T-cell (primary cell): ENCODE results near the gene SLC25A17. TPM values are rescaled to one million over a fixed set of nuclear protein-coding genes. Genes with fewer than 3 reads are reported as not detected.

ENCODE experiments used
- ATAC-seq, 4 experiments: fragments of 200-7000 bp in 3 of 4; fragments of 150-1000 bp in 1 of 4; cut with Tn5 transposase; replicated peaks in 1 of 4; 1 replicate in 3 of 4; 2 replicates in 1 of 4; pipeline ENCODE4 v1.10.0; 2021; ENCODE audit warnings: moderate library complexity in 3 of 4, mild to moderate bottlenecking in 2 of 4, moderate number of reproducible peaks in 1 of 4
- CTCF ChIA-PET, 2 donors: fragments of 300-600 bp; sonication (Branson Sonifier 250); formaldehyde crosslinking; loops; one replicate each; lab custom pipeline; 2022; ENCODE audit warnings: antibody characterized with exemption in 2 of 2; lab: Charles Lee
- POLR2A ChIA-PET, 2 donors: fragments of 300-600 bp; sonication (Branson Sonifier 250); formaldehyde crosslinking; loops; one replicate each; lab custom pipeline; 2022; ENCODE audit warnings: antibody characterized with exemption in 2 of 2; lab: Charles Lee
- DNase-seq, 35 experiments: peaks; one replicate each; pipeline versions ENCODE4 v3.0.0 to v3.0.0-alpha.2; 2013 to 2023
- H3K27ac ChIP-seq: one replicate; pipeline ENCODE4 v1.5.1; 2013; ENCODE audit warnings: low read length
- H3K27me3 ChIP-seq, 2 experiments: replicated peaks in 1 of 2; 1 replicate in 1 of 2; 2 replicates in 1 of 2; pipeline versions ENCODE4 v1.6.1 to v1.7.0; 2013; ENCODE audit warnings: low read length in 1 of 2, mixed read lengths in 1 of 2; ENCODE audit not compliant: control insufficient read depth in 2 of 2, insufficient read depth in 2 of 2; ENCODE audit errors: extremely low read depth in 1 of 2
- H3K36me3 ChIP-seq, 2 donors: 1 replicate in 1 of 2; 2 replicates in 1 of 2; pipeline versions ENCODE4 v1.6.1 to v1.7.0; 2013; ENCODE audit warnings: low read length in 1 of 2; ENCODE audit not compliant: control insufficient read depth in 2 of 2, insufficient read depth in 1 of 2; ENCODE audit errors: extremely low read depth in 1 of 2
- H3K4me1 ChIP-seq, 2 experiments: 1 replicate in 1 of 2; 2 replicates in 1 of 2; pipeline versions ENCODE4 v1.6.1 to v1.7.0; 2013; ENCODE audit warnings: low read length in 2 of 2, mixed read lengths in 1 of 2; ENCODE audit not compliant: insufficient read depth in 2 of 2, control insufficient read depth in 1 of 2; ENCODE audit errors: extremely low read depth in 1 of 2
- H3K4me3 ChIP-seq, 2 donors: 1 replicate in 1 of 2; 2 replicates in 1 of 2; pipeline versions ENCODE4 v1.5.1 to v1.7.0; 2013; ENCODE audit warnings: mild to moderate bottlenecking in 2 of 2, low read length in 1 of 2, moderate library complexity in 1 of 2; ENCODE audit not compliant: control insufficient read depth in 1 of 2; ENCODE audit errors: extremely low read depth in 1 of 2
- H3K9me3 ChIP-seq: 2 replicates; pipeline ENCODE4 v1.7.0; 2013
- H3K27ac Mint-ChIP-seq, 2 donors: one replicate each; pipeline ENCODE4 v1.8.0; 2020 to 2021; ENCODE audit warnings: mild to moderate bottlenecking in 2 of 2, mixed read lengths in 2 of 2
- H3K27me3 Mint-ChIP-seq, 2 donors: one replicate each; pipeline ENCODE4 v1.8.0; 2021 to 2022; ENCODE audit warnings: mixed read lengths in 2 of 2
- H3K36me3 Mint-ChIP-seq: one replicate; pipeline ENCODE4 v1.8.0; 2021; ENCODE audit warnings: mixed read lengths
- H3K4me1 Mint-ChIP-seq, 3 donors: one replicate each; pipeline ENCODE4 v1.8.0; 2020 to 2022; ENCODE audit warnings: mixed read lengths in 3 of 3, mild to moderate bottlenecking in 1 of 3
- H3K4me3 Mint-ChIP-seq, 3 donors: one replicate each; pipeline ENCODE4 v1.8.0; 2020 to 2022; ENCODE audit warnings: mild to moderate bottlenecking in 3 of 3, mixed read lengths in 3 of 3, moderate library complexity in 3 of 3
- H3K9me3 Mint-ChIP-seq, 3 donors: one replicate each; pipeline ENCODE4 v1.8.0; 2020 to 2022; ENCODE audit warnings: mixed read lengths in 3 of 3
- WGBS: methylation state at CpG from one replicate; pipeline ENCODE4 v1.1.5; 2013; ENCODE audit warnings: missing lambda C conversion rate; ENCODE audit not compliant: insufficient coverage; 5-methylcytosine and 5-hydroxymethylcytosine counted together
- total RNA-seq, 35 experiments: library from RNA in 6 of 35; stranded (reverse) in 6 of 35; fragments of 120-200 nt in 1 of 35; gene quantifications; one replicate each; pipeline versions ENCODE4 v1.2.1 to v1.2.4 and lab custom pipeline; 2013 to 2026

SLC25A17 gene
- total RNA-seq, 5 donors from 2014 or later (not counting 1 experiment from before 2014, with no cell fraction given): 8.9 to 14.2 (median 12.7) TPM

GRCh38 chr22:40733919-40734318 is 85.2 kb downstream of the SLC25A17 start:
- Histone ChIP-seq H3K4me3 (no peak overlapping the region), H3K9me3 (no peaks in the 10 kb centered on the region), H3K27ac (no peak overlapping the region), H3K36me3 (no peaks in the 10 kb centered on the region), H3K4me1 (peaks cover 24 to 44% of the 10 kb centered on the region in 2 experiments), H3K27me3 (no peaks in the 10 kb centered on the region)
- ChIA-PET POLR2A (no interaction called here), CTCF (interaction anchor here in 1 of 2 donors (1.6 kb wide), 1 partner anchor 19 kb away, joined by 3 read pairs; no protein-coding TSS in a partner anchor)
- Mint-ChIP-seq H3K4me1 (peaks cover 26 to 36% (median 34%) of the 10 kb centered on the region in 3 donors), H3K9me3 (no peaks in the 10 kb centered on the region), H3K4me3 (no peak overlapping the region), H3K27me3 (no peaks in the 10 kb centered on the region), H3K27ac (peak overlapping the region in 1 of 2 donors; percentile 30), H3K36me3 (no peaks in the 10 kb centered on the region)
- ATAC-seq (no peak), DNase-seq (no peak)
- WGBS: 77% methylated on average over 2 of the region's 4 CpGs

DNA sequence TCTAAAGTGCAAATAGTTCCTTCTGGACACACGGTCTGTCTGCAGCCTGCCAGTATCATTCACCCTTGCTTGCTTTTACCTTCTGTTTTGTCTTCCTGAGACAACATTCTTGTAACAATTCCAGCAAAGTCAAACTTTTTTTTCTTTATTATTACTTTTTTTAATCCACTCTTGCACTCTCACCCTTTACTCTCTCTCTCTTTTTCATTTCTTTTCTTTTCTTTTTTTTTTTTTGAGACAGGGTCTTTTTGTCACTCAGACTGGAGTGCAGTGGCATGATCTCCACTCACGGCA is 86.2 kb downstream of the SLC25A17 start:
- ChIA-PET POLR2A (no interaction called here), CTCF (no interaction called here)
- Mint-ChIP-seq H3K9me3 (no peaks in the 10 kb centered on the region), H3K27ac (peak overlapping the region; percentile 95 to 98), H3K4me1 (peaks cover 35 to 46% (median 44%) of the 10 kb centered on the region in 3 donors), H3K36me3 (no peaks in the 10 kb centered on the region), H3K27me3 (no peaks in the 10 kb centered on the region), H3K4me3 (peak overlapping the region in 1 of 3 donors; percentile 67)
- H3K4me1 ChIP-seq: peaks cover 30 to 53% of the 10 kb centered on the region in 2 experiments
- peak overlapping the region; percentile 60 for H3K27ac ChIP-seq
- WGBS: 30% methylated on average over 1 of the region's 2 CpGs
- ATAC-seq (no peak), DNase-seq (no peak)
- no peak overlapping the region for H3K4me3 ChIP-seq
- no peaks in the 10 kb centered on the region for H3K9me3 ChIP-seq
- H3K36me3 ChIP-seq: no peaks in the 10 kb centered on the region
- H3K27me3 ChIP-seq: no peaks in the 10 kb centered on the region

DNA sequence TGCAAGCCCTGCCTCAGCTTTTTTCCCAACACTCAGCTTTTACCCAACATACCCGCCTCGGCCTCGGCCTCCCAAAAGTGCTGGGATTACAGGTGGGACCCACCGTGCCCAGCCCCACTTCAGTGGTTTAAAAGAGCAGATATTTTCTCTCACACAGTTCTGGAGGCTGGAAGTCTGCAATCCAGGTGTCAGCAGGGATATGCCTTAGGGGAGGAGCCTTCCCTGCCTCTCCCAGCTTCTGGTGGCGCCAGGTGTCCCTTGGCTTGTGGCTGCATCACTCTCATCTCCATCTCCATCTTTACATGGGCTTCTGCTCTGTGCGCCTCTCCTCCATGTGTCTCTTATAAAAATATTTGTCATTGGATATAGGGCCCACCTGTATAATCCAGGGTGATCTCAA is 89.9 kb downstream of the SLC25A17 start:
- no peak for ATAC-seq
- Histone ChIP-seq H3K27me3 (no peaks in the 10 kb centered on the region), H3K4me1 (peaks cover 44 to 69% of the 10 kb centered on the region in 2 experiments), H3K4me3 (no peak overlapping the region), H3K27ac (peak overlapping the region; percentile 79), H3K9me3 (no peaks in the 10 kb centered on the region), H3K36me3 (no peaks in the 10 kb centered on the region)
- ChIA-PET POLR2A (no interaction called here), CTCF (interaction anchor here in 1 of 2 donors (0.8 to 1.0 kb wide), 3 partner anchors 35 to 46 kb away, joined by 3 read pairs; no protein-coding TSS in a partner anchor)
- Mint-ChIP-seq H3K4me1 (peaks cover 57 to 62% (median 61%) of the 10 kb centered on the region in 3 donors), H3K27me3 (no peaks in the 10 kb centered on the region), H3K9me3 (no peaks in the 10 kb centered on the region), H3K27ac (peak overlapping the region; percentile 97 to 99), H3K4me3 (peak overlapping the region in 1 of 3 donors; percentile 69), H3K36me3 (no peaks in the 10 kb centered on the region)
- DNase-seq: no peak
- no CpG with 5 or more reads among the region's 6 CpGs for WGBS

DNA sequence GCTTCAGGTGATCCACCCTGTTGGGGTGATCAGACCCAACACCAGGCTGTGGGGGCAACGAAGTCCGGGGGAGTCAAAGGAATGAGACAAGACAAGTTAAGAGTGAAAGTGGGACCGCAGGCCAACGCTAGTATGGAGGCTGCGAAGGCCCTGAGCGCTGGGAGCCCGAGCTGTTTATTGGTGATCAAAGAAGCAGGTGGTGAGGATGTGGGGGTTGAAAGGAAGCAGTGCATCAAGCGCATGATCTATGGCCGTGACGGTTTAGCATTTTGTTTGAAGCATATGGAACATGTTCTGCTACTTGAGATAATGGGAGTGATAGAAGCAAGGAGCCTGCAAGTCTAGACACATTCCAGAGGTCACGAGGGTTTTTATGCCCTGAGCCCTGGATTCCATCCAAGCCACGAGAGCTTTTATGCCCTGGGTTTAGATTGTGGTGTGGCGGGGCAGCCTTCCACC is 90.4 kb downstream of the SLC25A17 start:
- H3K36me3 Mint-ChIP-seq: no peaks in the 10 kb centered on the region
- Histone ChIP-seq H3K36me3 (no peaks in the 10 kb centered on the region), H3K4me1 (peaks cover 44 to 69% of the 10 kb centered on the region in 2 experiments), H3K9me3 (no peaks in the 10 kb centered on the region), H3K4me3 (no peak overlapping the region), H3K27me3 (no peaks in the 10 kb centered on the region), H3K27ac (peak overlapping the region; percentile 79)
- ChIA-PET CTCF (interaction anchor here in 1 of 2 donors (0.6 to 1.0 kb wide), 5 partner anchors 10 to 46 kb away, joined by 3 read pairs; no protein-coding TSS in a partner anchor), POLR2A (no interaction called here)
- H3K9me3 Mint-ChIP-seq: no peaks in the 10 kb centered on the region
- H3K4me1 Mint-ChIP-seq: peaks cover 57 to 59% (median 58%) of the 10 kb centered on the region in 3 donors
- 8% methylated on average over 11 of the region's 13 CpGs for WGBS
- peak overlapping the region; percentile 28 to 69 (median 49) for H3K4me3 Mint-ChIP-seq
- H3K27me3 Mint-ChIP-seq: no peaks in the 10 kb centered on the region
- DNase-seq (peak; percentile 51 to 83 (median 72)), ATAC-seq (peak; percentile 75 to 84 (median 81))
- peak overlapping the region; percentile 97 to 99 for H3K27ac Mint-ChIP-seq

GRCh38 chr22:40727964-40728615 is 91.1 kb downstream of the SLC25A17 start:
- 83% methylated on average over 1 of the region's 14 CpGs for WGBS
- Mint-ChIP-seq H3K27me3 (no peaks in the 10 kb centered on the region), H3K36me3 (no peaks in the 10 kb centered on the region), H3K4me3 (peak overlapping the region; percentile 28 to 69 (median 49)), H3K27ac (peak overlapping the region; percentile 97 to 99), H3K9me3 (no peaks in the 10 kb centered on the region), H3K4me1 (peaks cover 55 to 58% (median 57%) of the 10 kb centered on the region in 3 donors)
- Histone ChIP-seq H3K27me3 (no peaks in the 10 kb centered on the region), H3K4me3 (no peak overlapping the region), H3K27ac (peak overlapping the region; percentile 79), H3K36me3 (no peaks in the 10 kb centered on the region), H3K9me3 (no peaks in the 10 kb centered on the region), H3K4me1 (peaks cover 44 to 67% of the 10 kb centered on the region in 2 experiments)
- CTCF ChIA-PET: interaction anchor here in 1 of 2 donors (0.6 to 1.0 kb wide), 6 partner anchors 10 to 1211 kb away, joined by 3 to 4 read pairs (median 3); no protein-coding TSS in a partner anchor
- POLR2A ChIA-PET: no interaction called here
- DNase-seq: no peak
- ATAC-seq: no peak

DNA sequence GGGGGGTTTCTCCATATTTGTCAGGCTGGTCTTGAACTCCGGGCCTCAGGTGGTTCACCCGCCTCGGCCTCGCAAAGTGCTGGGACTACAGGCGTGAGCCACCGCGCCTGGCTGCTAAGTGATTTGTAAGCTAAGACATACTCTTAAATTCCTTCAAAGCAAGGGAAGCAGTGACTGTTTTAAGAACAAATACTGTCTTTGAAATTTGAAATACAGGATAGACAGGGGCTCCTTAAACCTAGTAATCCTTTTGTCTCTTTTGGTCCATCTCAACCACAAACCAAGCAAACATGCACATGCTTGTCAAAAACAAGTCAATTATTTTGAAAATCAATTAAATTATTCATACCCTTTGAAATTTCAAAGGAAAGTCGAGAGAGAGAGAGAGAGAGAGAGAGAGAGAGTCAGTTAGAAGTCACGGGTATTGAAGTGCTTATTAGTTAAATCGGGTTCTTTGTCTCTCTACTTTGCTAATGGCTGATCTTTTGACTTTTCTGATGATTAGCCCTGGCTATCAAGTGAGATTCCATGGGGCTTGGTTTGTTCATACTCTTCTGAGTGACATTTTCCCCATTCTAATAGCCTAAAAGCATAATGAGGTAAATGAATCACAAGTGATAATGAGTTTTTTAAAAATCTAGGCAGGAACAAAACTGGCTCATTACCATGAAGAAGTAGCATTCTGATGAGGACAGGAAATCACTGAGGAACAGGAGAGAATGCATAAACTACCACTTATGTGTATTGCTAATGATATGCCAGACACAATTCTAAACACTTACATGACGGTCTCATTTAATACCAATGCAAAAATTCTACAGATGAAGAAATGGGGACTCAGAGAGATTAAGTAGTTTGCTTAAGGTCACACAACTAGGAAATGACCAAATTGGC is 91.8 kb downstream of the SLC25A17 start:
- 20% methylated on average over 1 of the region's 11 CpGs for WGBS
- Histone ChIP-seq H3K27ac (peak overlapping the region; percentile 79), H3K27me3 (no peaks in the 10 kb centered on the region), H3K9me3 (no peaks in the 10 kb centered on the region), H3K4me1 (peaks cover 38 to 59% of the 10 kb centered on the region in 2 experiments), H3K36me3 (no peaks in the 10 kb centered on the region), H3K4me3 (no peak overlapping the region)
- ChIA-PET POLR2A (interaction anchor here (0.5 to 0.6 kb wide), 4 partner anchors 126 to 1121 kb away, joined by 3 read pairs; no protein-coding TSS in a partner anchor), CTCF (interaction anchor here (0.6 to 1.2 kb wide), 2 partner anchors 9 to 166 kb away, joined by 7 to 9 read pairs; no protein-coding TSS in a partner anchor)
- peak in 8 of 35 experiments; percentile 4 to 41 (median 22) for DNase-seq
- peak in 1 of 4 experiments; percentile 24 for ATAC-seq
- peaks cover 0 to 2% of the 10 kb centered on the region in 2 donors for H3K27me3 Mint-ChIP-seq
- no peaks in the 10 kb centered on the region for H3K36me3 Mint-ChIP-seq
- peaks cover 47 to 50% (median 49%) of the 10 kb centered on the region in 3 donors for H3K4me1 Mint-ChIP-seq
- H3K4me3 Mint-ChIP-seq: peak overlapping the region in 2 of 3 donors; percentile 39 to 69
- no peaks in the 10 kb centered on the region for H3K9me3 Mint-ChIP-seq
- peak overlapping the region; percentile 84 to 91 for H3K27ac Mint-ChIP-seq
